Adrenal gland (tissue), 5 donors: Measurements from ENCODE around the gene LRRC9.

Experiments used
- POLR2A ChIP-seq, 2 donors: fragments of 450-650 bp; IDR thresholded peaks; one replicate each; pipeline ENCODE4 v1.6.1; 2017; ENCODE audit warnings: antibody characterized with exemption in 2 of 2, mild to moderate bottlenecking in 2 of 2, moderate library complexity in 1 of 2
- TF ChIP-seq, protein P1 (sequence below), 6 experiments: fragments of 450-650 bp in 4 of 6; fragments of 200-600 bp in 2 of 6; sonication (generic) in 1 of 6; IDR thresholded peaks; 1 replicate in 5 of 6; 2 replicates in 1 of 6; pipeline versions ENCODE4 v1.5.1 to v1.8.0; 2016 to 2021; ENCODE audit warnings: antibody characterized with exemption in 6 of 6, mild to moderate bottlenecking in 2 of 6, moderate library complexity in 1 of 6
- donor health status: DM: no; HTN: no; CAD: no.

DNA sequence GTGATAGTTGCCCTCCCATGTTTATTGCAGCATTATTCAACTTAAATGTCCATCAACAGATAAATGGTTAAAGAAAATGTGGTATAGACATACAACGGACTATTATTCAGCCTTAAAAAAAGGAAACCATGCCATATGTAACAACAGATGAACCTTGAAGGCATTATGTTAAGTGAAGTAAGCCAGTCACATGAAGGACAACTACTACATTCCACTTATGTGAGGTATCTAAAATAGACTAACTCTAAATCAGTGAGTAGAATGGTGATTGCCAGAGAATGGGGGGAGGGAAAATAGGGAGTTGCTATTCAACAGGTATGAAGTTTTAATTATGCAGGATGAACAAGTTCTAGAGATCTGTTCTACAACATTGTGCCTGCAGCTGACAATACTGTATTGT is 181.8 kb downstream of the LRRC9 start:
- no peak for TF ChIP-seq POLR2A (IDR thresholded peaks at IDR 0.05)
- TF ChIP-seq, protein P1, sequence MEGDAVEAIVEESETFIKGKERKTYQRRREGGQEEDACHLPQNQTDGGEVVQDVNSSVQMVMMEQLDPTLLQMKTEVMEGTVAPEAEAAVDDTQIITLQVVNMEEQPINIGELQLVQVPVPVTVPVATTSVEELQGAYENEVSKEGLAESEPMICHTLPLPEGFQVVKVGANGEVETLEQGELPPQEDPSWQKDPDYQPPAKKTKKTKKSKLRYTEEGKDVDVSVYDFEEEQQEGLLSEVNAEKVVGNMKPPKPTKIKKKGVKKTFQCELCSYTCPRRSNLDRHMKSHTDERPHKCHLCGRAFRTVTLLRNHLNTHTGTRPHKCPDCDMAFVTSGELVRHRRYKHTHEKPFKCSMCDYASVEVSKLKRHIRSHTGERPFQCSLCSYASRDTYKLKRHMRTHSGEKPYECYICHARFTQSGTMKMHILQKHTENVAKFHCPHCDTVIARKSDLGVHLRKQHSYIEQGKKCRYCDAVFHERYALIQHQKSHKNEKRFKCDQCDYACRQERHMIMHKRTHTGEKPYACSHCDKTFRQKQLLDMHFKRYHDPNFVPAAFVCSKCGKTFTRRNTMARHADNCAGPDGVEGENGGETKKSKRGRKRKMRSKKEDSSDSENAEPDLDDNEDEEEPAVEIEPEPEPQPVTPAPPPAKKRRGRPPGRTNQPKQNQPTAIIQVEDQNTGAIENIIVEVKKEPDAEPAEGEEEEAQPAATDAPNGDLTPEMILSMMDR (IDR thresholded peaks at IDR 0.05) = no peak
